H9 (cell line): Measurements from ENCODE around the gene VSIR. TPM values are rescaled to one million over a fixed set of nuclear protein-coding genes. Genes with fewer than 3 reads are reported as not detected.

ENCODE experiments used
- DNase-seq: peaks from one replicate; pipeline ENCODE4 v3.0.0-alpha.2; 2017
- H2AFZ ChIP-seq: one replicate; pipeline ENCODE4 v1.6.1; 2013; ENCODE audit warnings: mild to moderate bottlenecking, low read length, control low read depth, moderate library complexity
- H2AK5ac ChIP-seq: 2 replicates; pipeline ENCODE4 v1.6.1; 2013; ENCODE audit warnings: low read length, control low read depth, mixed read lengths; ENCODE audit not compliant: insufficient read length
- H2BK120ac ChIP-seq: one replicate; pipeline ENCODE4 v1.6.1; 2013; ENCODE audit warnings: low read depth, mild to moderate bottlenecking, low read length, control low read depth, inconsistent platforms; ENCODE audit not compliant: poor library complexity, severe bottlenecking
- H2BK12ac ChIP-seq: 2 replicates; pipeline ENCODE4 v1.6.1; 2013; ENCODE audit warnings: low read length, control low read depth, mixed read lengths, low read depth; ENCODE audit not compliant: insufficient read length
- H2BK15ac ChIP-seq: 2 replicates; pipeline ENCODE4 v1.6.1; 2013; ENCODE audit warnings: low read depth, low read length, control low read depth
- H2BK20ac ChIP-seq: one replicate; pipeline ENCODE4 v1.6.1; 2013; ENCODE audit warnings: low read depth, mild to moderate bottlenecking, low read length, control low read depth, inconsistent platforms; ENCODE audit not compliant: poor library complexity, severe bottlenecking
- H2BK5ac ChIP-seq: 2 replicates; pipeline ENCODE4 v1.6.1; 2013; ENCODE audit warnings: low read length, control low read depth, mixed read lengths; ENCODE audit not compliant: insufficient read length
- H3K14ac ChIP-seq: 2 replicates; pipeline ENCODE4 v1.6.1; 2013; ENCODE audit warnings: low read length, control low read depth; ENCODE audit not compliant: insufficient read depth
- H3K18ac ChIP-seq: 2 replicates; pipeline ENCODE4 v1.6.1; 2013; ENCODE audit warnings: low read depth, mild to moderate bottlenecking, mixed read lengths, low read length, control low read depth; ENCODE audit not compliant: insufficient read length
- H3K23ac ChIP-seq: 2 replicates; pipeline ENCODE4 v1.6.1; 2013; ENCODE audit warnings: low read length, control low read depth, mixed read lengths, low read depth; ENCODE audit not compliant: insufficient read length
- H3K23me2 ChIP-seq: 2 replicates; pipeline ENCODE4 v1.6.1; 2013; ENCODE audit warnings: low read depth, mild to moderate bottlenecking, mixed read lengths, low read length, control low read depth; ENCODE audit not compliant: insufficient read length, poor library complexity, severe bottlenecking
- H3K27ac ChIP-seq: 2 replicates; pipeline ENCODE4 v1.5.1; 2013; ENCODE audit warnings: low read length, control low read depth, mixed read lengths, low read depth; ENCODE audit not compliant: insufficient read length
- H3K27me3 ChIP-seq: 2 replicates; pipeline ENCODE4 v1.6.1; 2013; ENCODE audit warnings: low read length, control low read depth, inconsistent platforms; ENCODE audit not compliant: insufficient read depth
- H3K4ac ChIP-seq: 2 replicates; pipeline ENCODE4 v1.6.1; 2013; ENCODE audit warnings: low read depth, mild to moderate bottlenecking, control low read depth, inconsistent platforms, low read length, moderate library complexity
- H3K4me1 ChIP-seq: 2 replicates; pipeline ENCODE4 v1.6.1; 2013; ENCODE audit warnings: low read length, control low read depth, inconsistent platforms; ENCODE audit not compliant: insufficient read depth
- H3K4me2 ChIP-seq: 2 replicates; pipeline ENCODE4 v1.6.1; 2013; ENCODE audit warnings: low read length, control low read depth, mixed read lengths; ENCODE audit not compliant: insufficient read length, insufficient read depth
- H3K56ac ChIP-seq: 2 replicates; pipeline ENCODE4 v1.6.1; 2013; ENCODE audit warnings: low read depth, mild to moderate bottlenecking, mixed read lengths, low read length, control low read depth; ENCODE audit not compliant: insufficient read length
- H3K79me1 ChIP-seq: 2 replicates; pipeline ENCODE4 v1.6.1; 2013; ENCODE audit warnings: low read depth, mild to moderate bottlenecking, moderate library complexity, low read length, control low read depth, inconsistent platforms; ENCODE audit not compliant: insufficient read depth, poor library complexity, severe bottlenecking
- H3K79me2 ChIP-seq: 2 replicates; pipeline ENCODE4 v1.6.1; 2013; ENCODE audit warnings: low read length, control low read depth, inconsistent platforms; ENCODE audit not compliant: insufficient read depth
- H3K9ac ChIP-seq: 2 replicates; pipeline ENCODE4 v1.6.1; 2013; ENCODE audit warnings: low read length, control low read depth, mixed read lengths; ENCODE audit not compliant: insufficient read length; ENCODE audit errors: extremely low read depth
- H3K9me3 ChIP-seq: one replicate; pipeline ENCODE4 v1.6.1; 2013; ENCODE audit warnings: low read depth, low read length, inconsistent platforms; ENCODE audit not compliant: control insufficient read depth
- H3T11ph ChIP-seq: one replicate; pipeline ENCODE4 v1.6.1; 2013; ENCODE audit warnings: mild to moderate bottlenecking, low read length, control low read depth, inconsistent platforms
- H4K20me1 ChIP-seq: one replicate; pipeline ENCODE4 v1.6.1; 2013; ENCODE audit not compliant: control insufficient read depth, insufficient read length, insufficient read depth
- H4K5ac ChIP-seq: 2 replicates; pipeline ENCODE4 v1.6.1; 2013; ENCODE audit warnings: low read depth, mild to moderate bottlenecking, mixed read lengths, low read length, control low read depth; ENCODE audit not compliant: insufficient read length
- H4K8ac ChIP-seq: replicated peaks from 2 replicates; pipeline ENCODE4 v1.6.1; 2013; ENCODE audit warnings: low read length, control low read depth, mixed read lengths, low read depth; ENCODE audit not compliant: insufficient read length
- H4K91ac ChIP-seq: 2 replicates; pipeline ENCODE4 v1.6.1; 2013; ENCODE audit warnings: low read depth, mild to moderate bottlenecking, moderate library complexity, mixed read lengths, low read length, control low read depth; ENCODE audit not compliant: insufficient read length
- H3K27ac Mint-ChIP-seq, 3 experiments: 2 replicates in 2 of 3; 3 replicates in 1 of 3; pipeline ENCODE4 v1.8.0; 2020 to 2021; ENCODE audit warnings: mixed read lengths in 3 of 3, mild to moderate bottlenecking in 1 of 3, moderate library complexity in 1 of 3
- H3K27me3 Mint-ChIP-seq: 2 replicates; pipeline ENCODE4 v1.8.0; 2021; ENCODE audit warnings: low read depth, mild to moderate bottlenecking, moderate library complexity, mixed read lengths
- H3K36me3 Mint-ChIP-seq, 3 experiments: 2 replicates in 2 of 3; 3 replicates in 1 of 3; pipeline ENCODE4 v1.8.0; 2020 to 2021; ENCODE audit warnings: low read depth in 3 of 3, mixed read lengths in 3 of 3; ENCODE audit not compliant: insufficient read depth in 1 of 3
- H3K4me1 Mint-ChIP-seq, 2 experiments: 2 replicates each; pipeline ENCODE4 v1.8.0; 2020; ENCODE audit warnings: mixed read lengths in 2 of 2
- H3K4me3 Mint-ChIP-seq, 2 experiments: 2 replicates in 1 of 2; 3 replicates in 1 of 2; pipeline ENCODE4 v1.8.0; 2020 to 2021; ENCODE audit warnings: mild to moderate bottlenecking in 2 of 2, mixed read lengths in 2 of 2, moderate library complexity in 1 of 2
- H3K9me3 Mint-ChIP-seq, 2 experiments: 2 replicates in 1 of 2; 3 replicates in 1 of 2; pipeline ENCODE4 v1.8.0; 2020; ENCODE audit warnings: mild to moderate bottlenecking in 2 of 2, mixed read lengths in 2 of 2, moderate library complexity in 1 of 2
- WGBS: extraction: QIAGEN DNeasy Blood & Tissue Kit; methylation state at CpG from one replicate; pipeline ENCODE4 v1.1.7; 2013; ENCODE audit warnings: missing lambda C conversion rate, low lambda C conversion rate, mixed read lengths; ENCODE audit not compliant: insufficient read length; ENCODE audit errors: extremely low coverage; 5-methylcytosine and 5-hydroxymethylcytosine counted together
- total RNA-seq: library from RNA; stranded (reverse); gene quantifications from 2 replicates; pipeline ENCODE4 v1.2.1, GENCODE V29; 2021
- TF ChIP-seq, protein P1 (sequence below): fragments of 200-600 bp; sonication (generic); conservative IDR thresholded peaks from 3 replicates; pipeline ENCODE4 v1.8.0; 2021; ENCODE audit warnings: antibody characterized with exemption, mild to moderate bottlenecking

VSIR gene
- total RNA-seq, 1 experiment from 2014 or later, result 0.11 TPM

DNA sequence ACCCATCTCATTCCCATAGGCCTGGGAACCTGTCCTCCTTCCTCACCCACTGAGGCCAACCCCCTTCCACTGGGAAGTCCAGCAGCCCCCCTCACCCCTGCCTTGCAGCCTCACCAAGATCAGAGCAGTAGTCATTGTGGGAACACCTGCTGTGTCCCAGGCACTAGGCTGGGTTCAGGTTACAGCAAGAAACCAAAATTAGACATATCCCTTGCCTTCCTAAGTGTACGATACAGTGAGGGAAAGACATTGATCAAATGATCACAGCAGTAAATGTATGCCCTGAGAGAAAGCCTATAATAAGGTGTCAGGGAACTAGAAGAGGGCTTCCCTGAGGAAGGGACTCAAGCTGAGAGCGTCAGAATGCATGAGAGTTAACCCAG is 36.8 kb downstream of the VSIR start:
- TF ChIP-seq, protein P1, sequence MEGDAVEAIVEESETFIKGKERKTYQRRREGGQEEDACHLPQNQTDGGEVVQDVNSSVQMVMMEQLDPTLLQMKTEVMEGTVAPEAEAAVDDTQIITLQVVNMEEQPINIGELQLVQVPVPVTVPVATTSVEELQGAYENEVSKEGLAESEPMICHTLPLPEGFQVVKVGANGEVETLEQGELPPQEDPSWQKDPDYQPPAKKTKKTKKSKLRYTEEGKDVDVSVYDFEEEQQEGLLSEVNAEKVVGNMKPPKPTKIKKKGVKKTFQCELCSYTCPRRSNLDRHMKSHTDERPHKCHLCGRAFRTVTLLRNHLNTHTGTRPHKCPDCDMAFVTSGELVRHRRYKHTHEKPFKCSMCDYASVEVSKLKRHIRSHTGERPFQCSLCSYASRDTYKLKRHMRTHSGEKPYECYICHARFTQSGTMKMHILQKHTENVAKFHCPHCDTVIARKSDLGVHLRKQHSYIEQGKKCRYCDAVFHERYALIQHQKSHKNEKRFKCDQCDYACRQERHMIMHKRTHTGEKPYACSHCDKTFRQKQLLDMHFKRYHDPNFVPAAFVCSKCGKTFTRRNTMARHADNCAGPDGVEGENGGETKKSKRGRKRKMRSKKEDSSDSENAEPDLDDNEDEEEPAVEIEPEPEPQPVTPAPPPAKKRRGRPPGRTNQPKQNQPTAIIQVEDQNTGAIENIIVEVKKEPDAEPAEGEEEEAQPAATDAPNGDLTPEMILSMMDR, result no peak

More for the DNA sequence above, 36.8 kb downstream of the VSIR start:
- H3K9ac ChIP-seq, result no peak overlapping the region
- no peak overlapping the region for H2BK120ac ChIP-seq
- H3K23me2 ChIP-seq, result no peaks in the 10 kb centered on the region
- no peak overlapping the region for H4K5ac ChIP-seq
- DNase-seq, result no peak
- no peaks in the 10 kb centered on the region for H3K79me2 ChIP-seq
- H2BK12ac ChIP-seq, result no peak overlapping the region
- H3K56ac ChIP-seq, result no peak overlapping the region
- H4K8ac ChIP-seq, result no peak overlapping the region
- H3K27ac ChIP-seq, result no peak overlapping the region
- no peak overlapping the region for H2AFZ ChIP-seq
- H4K91ac ChIP-seq, result no peak overlapping the region
- H3K79me1 ChIP-seq, result no peaks in the 10 kb centered on the region
- no peak overlapping the region for H2BK5ac ChIP-seq
- no peak overlapping the region for H2BK20ac ChIP-seq
- no peaks in the 10 kb centered on the region for H4K20me1 ChIP-seq
- H3K4me1 Mint-ChIP-seq, result peaks cover 7 to 13% of the 10 kb centered on the region in 2 experiments
- H3K36me3 Mint-ChIP-seq, result no peaks in the 10 kb centered on the region
- H3K27me3 ChIP-seq, result no peaks in the 10 kb centered on the region
- H3K4me3 Mint-ChIP-seq, result no peak overlapping the region
- H3K27me3 Mint-ChIP-seq, result peaks cover 3% of the 10 kb centered on the region
- no peaks in the 10 kb centered on the region for H3K9me3 Mint-ChIP-seq
- peak overlapping the region in 1 of 3 experiments; percentile 27; a peak in 1 of 7 replicates for H3K27ac Mint-ChIP-seq
- no peak overlapping the region for H2AK5ac ChIP-seq
- no CpG with 5 or more reads among the region's 2 CpGs for WGBS
- H3K14ac ChIP-seq, result no peak overlapping the region
- H3K4me1 ChIP-seq, result peaks cover 3% of the 10 kb centered on the region; the same call in 1 of the 2 replicates
- no peak overlapping the region for H3K23ac ChIP-seq
- no peak overlapping the region for H2BK15ac ChIP-seq
- H3K18ac ChIP-seq, result no peak overlapping the region
- no peak overlapping the region for H3T11ph ChIP-seq
- no peaks in the 10 kb centered on the region for H3K9me3 ChIP-seq
- no peak overlapping the region for H3K4ac ChIP-seq
- no peak overlapping the region for H3K4me2 ChIP-seq
